Endothelial cell of umbilical vein (primary cell): ENCODE data around the gene TTC27.

Source experiments
- CTCF ChIP-seq, 2 donors: IDR thresholded peaks; 1 replicate in 1 of 2; 2 replicates in 1 of 2; pipeline ENCODE4 v1.5.1; 2011; ENCODE audit warnings: low read length in 2 of 2, mild to moderate bottlenecking in 2 of 2, moderate library complexity in 2 of 2, control low read depth in 1 of 2, inconsistent platforms in 1 of 2, low read depth in 1 of 2; ENCODE audit not compliant: insufficient read depth in 1 of 2; ENCODE audit errors: extremely low read depth in 1 of 2
- EZH2 ChIP-seq: IDR thresholded peaks from 2 replicates; pipeline ENCODE4 v1.6.1; 2012; ENCODE audit warnings: borderline replicate concordance, low read depth, mild to moderate bottlenecking, moderate library complexity, low read length, inconsistent platforms; ENCODE audit not compliant: severe bottlenecking
- MAX ChIP-seq: IDR thresholded peaks from 2 replicates; pipeline ENCODE4 v1.6.1; 2011; ENCODE audit not compliant: insufficient read depth, insufficient read length
- MYC ChIP-seq: IDR thresholded peaks from one replicate; pipeline ENCODE4 v1.6.1; 2011; ENCODE audit warnings: mild to moderate bottlenecking, low read depth, low read length
- POLR2A ChIP-seq: IDR thresholded peaks from 2 replicates; pipeline ENCODE4 v1.6.1; 2012; ENCODE audit warnings: low read depth, mild to moderate bottlenecking, control low read depth, low read length
- POLR2AphosphoS5 ChIP-seq: IDR thresholded peaks from 2 replicates; pipeline ENCODE4 v1.6.1; 2012; ENCODE audit warnings: low read depth, mild to moderate bottlenecking, control low read depth, low read length, moderate library complexity; ENCODE audit not compliant: insufficient read depth

- TF ChIP-seq POLR2A (no peak), CTCF (IDR thresholded peaks at IDR 0.05; ENCODE audit: extremely low read depth in 1 of 2, insufficient read depth in 1 of 2, low read depth in 1 of 2, low read length in 2 of 2) (no peak), MYC (no peak), EZH2 (no peak), POLR2AphosphoS5 (no peak), MAX (no peak)
Observed at GRCh38 chr2:32594573-32594972, 33.3 kb upstream of the TTC27 start.
